ENCODE results near the gene GTF2E1. TPM values are rescaled to one million over a fixed set of nuclear protein-coding genes. Genes with fewer than 3 reads are reported as not detected.
"Not testable (repeated sequence)": the region's sequence is repeated elsewhere in the genome, so short reads cannot be mapped to it uniquely, and the experiment has no call there.

The GTF2E1 gene
- total RNA-seq, 6 experiments from 2014 or later: 5.0 to 8.9 (median 6.4) TPM

DNA sequence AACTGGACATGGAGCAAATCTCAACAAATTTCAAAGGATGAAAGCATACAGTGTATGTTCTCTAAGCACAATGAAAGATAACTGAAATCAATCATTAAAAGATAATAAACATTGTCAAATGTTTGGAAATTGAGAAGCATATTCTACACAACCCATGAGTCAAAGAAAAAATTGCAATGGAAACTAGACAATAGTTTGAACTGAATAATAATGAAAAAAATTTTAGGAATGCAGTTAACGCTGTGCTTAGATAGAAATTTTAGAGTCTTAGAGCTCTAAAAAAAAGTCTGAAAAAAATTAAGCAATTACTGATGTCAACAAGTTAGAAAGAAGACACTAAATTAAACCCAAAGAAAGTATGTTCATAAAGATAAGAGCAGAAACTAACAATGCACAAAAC, 15.8 kb upstream of the GTF2E1 start:
- TF ChIP-seq POLR2A (IDR thresholded peaks at IDR 0.05): no peak
- TF ChIP-seq, protein P1, sequence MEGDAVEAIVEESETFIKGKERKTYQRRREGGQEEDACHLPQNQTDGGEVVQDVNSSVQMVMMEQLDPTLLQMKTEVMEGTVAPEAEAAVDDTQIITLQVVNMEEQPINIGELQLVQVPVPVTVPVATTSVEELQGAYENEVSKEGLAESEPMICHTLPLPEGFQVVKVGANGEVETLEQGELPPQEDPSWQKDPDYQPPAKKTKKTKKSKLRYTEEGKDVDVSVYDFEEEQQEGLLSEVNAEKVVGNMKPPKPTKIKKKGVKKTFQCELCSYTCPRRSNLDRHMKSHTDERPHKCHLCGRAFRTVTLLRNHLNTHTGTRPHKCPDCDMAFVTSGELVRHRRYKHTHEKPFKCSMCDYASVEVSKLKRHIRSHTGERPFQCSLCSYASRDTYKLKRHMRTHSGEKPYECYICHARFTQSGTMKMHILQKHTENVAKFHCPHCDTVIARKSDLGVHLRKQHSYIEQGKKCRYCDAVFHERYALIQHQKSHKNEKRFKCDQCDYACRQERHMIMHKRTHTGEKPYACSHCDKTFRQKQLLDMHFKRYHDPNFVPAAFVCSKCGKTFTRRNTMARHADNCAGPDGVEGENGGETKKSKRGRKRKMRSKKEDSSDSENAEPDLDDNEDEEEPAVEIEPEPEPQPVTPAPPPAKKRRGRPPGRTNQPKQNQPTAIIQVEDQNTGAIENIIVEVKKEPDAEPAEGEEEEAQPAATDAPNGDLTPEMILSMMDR (IDR thresholded peaks at IDR 0.05): no peak
- intact Hi-C loops (cut with DNase I): no loop called here
- 100% methylated on average over 1 of the region's 1 CpG for WGBS (ENCODE audit: insufficient coverage, low coverage, low lambda C conversion rate, missing lambda C conversion rate)
- no peaks in the 10 kb centered on the region for H3K36me3 ChIP-seq
- H3K4me1 ChIP-seq: no peaks in the 10 kb centered on the region
- DNase-seq (no peak), ATAC-seq (no peak)
- no peaks in the 10 kb centered on the region for H3K9me3 ChIP-seq
- H3K27ac ChIP-seq: no peak overlapping the region
- H3K4me3 ChIP-seq: no peak overlapping the region
- H3K27me3 ChIP-seq: no peaks in the 10 kb centered on the region

DNA sequence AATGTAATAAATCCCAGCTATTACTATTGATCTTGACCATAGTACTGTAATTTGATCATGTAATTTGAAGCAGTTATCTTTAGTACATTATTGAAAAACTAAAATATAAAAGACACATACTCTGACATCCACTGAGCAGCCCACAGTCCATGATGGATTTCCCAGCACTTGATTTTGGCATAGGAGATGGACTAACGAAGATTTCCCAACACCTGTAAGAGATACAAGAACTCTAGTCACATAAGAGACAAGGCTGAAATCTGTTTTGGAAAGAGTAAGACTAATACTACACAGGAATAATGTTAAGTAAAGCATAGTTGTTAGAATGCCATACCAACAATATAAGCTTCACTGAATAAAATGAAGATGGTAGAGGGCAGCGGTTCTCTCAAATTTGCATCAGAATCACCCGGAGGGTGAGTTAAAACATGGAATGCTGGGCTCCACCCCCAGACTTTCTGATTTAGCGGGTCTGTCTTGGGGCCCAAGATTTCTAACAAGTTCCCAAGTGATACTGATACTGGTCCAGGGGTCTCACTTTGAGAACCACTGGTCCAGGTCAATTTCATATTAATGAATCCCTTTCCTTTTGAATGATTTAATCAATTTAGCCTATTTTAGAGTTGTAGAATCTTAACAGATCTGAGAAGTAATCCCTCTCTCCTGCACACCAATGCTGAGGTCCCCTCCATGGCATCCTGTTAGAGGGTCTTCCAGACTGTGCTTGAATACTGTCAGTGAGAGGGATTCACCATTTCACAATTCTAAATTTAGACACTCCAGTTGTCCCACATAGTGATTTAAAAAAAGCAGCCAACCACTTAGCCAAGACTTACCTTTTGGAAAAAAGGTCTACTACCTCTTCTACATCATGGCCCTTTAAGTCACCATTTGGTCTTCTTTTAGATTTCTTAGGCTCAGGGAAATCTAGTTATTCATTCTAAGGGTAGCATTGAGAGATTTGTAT, 11.7 kb upstream of the GTF2E1 start:
- intact Hi-C loops (cut with DNase I): no loop called here
- no peaks in the 10 kb centered on the region for H3K9me3 ChIP-seq
- H3K36me3 ChIP-seq: no peaks in the 10 kb centered on the region
- no peaks in the 10 kb centered on the region for H3K27me3 ChIP-seq
- WGBS (ENCODE audit: insufficient coverage, low coverage, low lambda C conversion rate, missing lambda C conversion rate): 93% methylated on average over 4 of the region's 4 CpGs
- H3K4me3 ChIP-seq: no peak overlapping the region
- ATAC-seq (no peak), DNase-seq (no peak)
- no peak overlapping the region for H3K27ac ChIP-seq
- TF ChIP-seq, protein P1 (IDR thresholded peaks at IDR 0.05): no peak
- TF ChIP-seq POLR2A (IDR thresholded peaks at IDR 0.05): no peak
- H3K4me1 ChIP-seq: no peaks in the 10 kb centered on the region

DNA sequence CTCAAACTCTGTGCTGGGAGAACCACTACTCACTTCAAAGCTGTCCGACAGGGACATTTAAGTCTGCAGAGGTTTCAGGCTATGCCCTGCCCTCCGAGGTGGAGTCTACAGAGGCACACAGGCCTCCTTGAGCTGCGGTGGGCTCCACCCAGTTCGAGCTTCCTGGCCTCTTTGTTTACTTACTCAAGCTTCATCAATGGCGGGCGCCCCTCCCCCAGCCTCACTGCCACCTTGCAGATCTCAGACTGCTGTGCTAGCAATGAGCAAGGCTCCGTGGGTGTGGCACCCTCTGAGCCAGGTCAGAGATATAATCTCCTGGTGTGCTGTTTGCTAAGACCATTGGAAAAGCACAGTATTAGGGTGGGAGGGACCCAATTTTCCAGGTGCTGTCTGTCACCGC, 4.5 kb upstream of the GTF2E1 start:
- H3K4me3 ChIP-seq; H3K27me3 ChIP-seq; ATAC-seq; H3K4me1 ChIP-seq; H3K27ac ChIP-seq; intact Hi-C loops (cut with DNase I); DNase-seq; H3K9me3 ChIP-seq; H3K36me3 ChIP-seq: not testable (repeated sequence)
- WGBS (ENCODE audit: insufficient coverage, low coverage, low lambda C conversion rate, missing lambda C conversion rate): 93% methylated on average over 5 of the region's 8 CpGs

DNA sequence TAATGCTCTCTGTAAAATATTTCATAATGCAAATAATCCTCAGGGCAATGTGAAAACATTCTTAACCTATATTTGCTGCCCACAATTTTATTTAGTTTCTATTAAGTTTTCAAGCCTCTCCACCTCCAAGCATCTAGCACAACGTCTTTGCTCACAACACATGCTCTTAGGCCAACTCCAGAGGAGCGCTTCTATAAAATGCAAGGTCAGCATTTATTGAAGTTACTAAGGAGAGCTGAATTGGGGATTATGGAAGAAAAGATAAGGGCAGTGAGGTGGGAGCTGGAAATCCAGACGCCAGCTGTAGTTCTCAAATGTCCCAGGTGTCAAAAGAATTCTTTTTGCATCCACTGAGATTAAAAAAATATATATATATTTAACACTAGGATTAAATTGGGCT, 1.2 kb upstream of the GTF2E1 start:
- Histone ChIP-seq H3K36me3 (no peaks in the 10 kb centered on the region), H3K27me3 (no peaks in the 10 kb centered on the region), H3K4me1 (peaks cover 0 to 12% (median 7%) of the 10 kb centered on the region in 4 donors), H3K9me3 (no peaks in the 10 kb centered on the region), H3K27ac (no peak overlapping the region), H3K4me3 (peak overlapping the region; percentile 82 to 95 (median 85))
- no peak for ATAC-seq
- DNase-seq: no peak
- TF ChIP-seq POLR2A (IDR thresholded peaks at IDR 0.05): no peak
- TF ChIP-seq, protein P1 (IDR thresholded peaks at IDR 0.05): no peak
- intact Hi-C loops (cut with DNase I): no loop called here
- WGBS (ENCODE audit: insufficient coverage, low coverage, low lambda C conversion rate, missing lambda C conversion rate): 51% methylated on average over 3 of the region's 3 CpGs

DNA sequence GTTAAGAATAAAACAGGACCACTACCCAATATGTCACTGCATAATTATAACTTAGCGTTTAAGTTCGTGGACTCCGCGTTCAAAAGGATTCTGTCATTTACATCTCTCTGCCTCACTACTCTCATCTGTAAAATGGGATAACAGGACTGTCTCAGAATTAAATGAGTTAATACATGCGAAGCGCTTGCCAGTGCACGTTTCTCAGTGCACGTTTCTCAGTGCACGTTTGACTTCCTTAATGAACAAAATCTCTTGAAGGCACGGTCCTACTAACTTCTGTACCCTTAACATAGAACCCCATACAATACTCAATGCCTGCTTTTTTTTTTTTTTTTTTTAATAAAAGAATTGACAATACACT, 727 bp upstream of the GTF2E1 start:
- DNase-seq (no peak), ATAC-seq (peak in 3 of 4 donors; percentile 6 to 28 (median 7))
- 5% methylated on average over 10 of the region's 10 CpGs for WGBS (ENCODE audit: insufficient coverage, low coverage, low lambda C conversion rate, missing lambda C conversion rate)
- Histone ChIP-seq H3K36me3 (no peaks in the 10 kb centered on the region), H3K9me3 (no peaks in the 10 kb centered on the region), H3K4me3 (peak overlapping the region; percentile 82 to 95 (median 85)), H3K27me3 (no peaks in the 10 kb centered on the region), H3K27ac (peak overlapping the region; percentile 91 to 98 (median 98)), H3K4me1 (peaks cover 0 to 12% (median 7%) of the 10 kb centered on the region in 4 donors)
- TF ChIP-seq, protein P1 (IDR thresholded peaks at IDR 0.05): no peak
- TF ChIP-seq POLR2A (IDR thresholded peaks at IDR 0.05): no peak
- intact Hi-C loops (cut with DNase I): no loop called here

Data from right lobe of liver (tissue), 6 donors.